Stimulated activated CD8-positive, alpha-beta memory T cell treated with anti-CD3 and anti-CD28 coated beads, Interleukin-4, amount 100 ng/mL, for 1 hour (primary cell): ENCODE results near the gene CPLX3.

Source experiments
- DNase-seq, 2 donors: peaks; one replicate each; pipeline ENCODE4 v3.0.0-alpha.2; 2020; ENCODE audit warnings: low read depth in 2 of 2, low spot score in 1 of 2

Gene CPLX3

GRCh38 chr15:74869726-74870407 lies 43.4 kb downstream of the CPLX3 start:
- no peak for DNase-seq

GRCh38 chr15:74870436-74871215 lies 44.2 kb downstream of the CPLX3 start:
- no peak for DNase-seq

- no peak for DNase-seq
These were observed 46.2 kb downstream of the CPLX3 start for GRCh38 chr15:74872702-74873035.

GRCh38 chr15:74873036-74873755 lies 46.8 kb downstream of the CPLX3 start, which contains the start of gene SCAMP2:
TSS of gene SCAMP2 (minus strand) at chr15:74873365. CDS start at chr15:74873255, 110 bp downstream.
- DNase-seq: peak; percentile 80 to 87

- no peak for DNase-seq
These were observed 47.5 kb downstream of the CPLX3 start for GRCh38 chr15:74873756-74874424.

GRCh38 chr15:74878273-74878672 lies 51.8 kb downstream of the CPLX3 start:
- DNase-seq: no peak
